Measurements from ENCODE around the gene CD300H.

GRCh38 chr17:74544991-74545842 lies 22.1 kb downstream of the CD300H start:
- no peak for TF ChIP-seq TCF4 (CRISPR knock-in tag; IDR thresholded peaks at IDR 0.05; ENCODE audit: borderline replicate concordance)
- TF ChIP-seq ESRRG (CRISPR knock-in tag; IDR thresholded peaks at IDR 0.05) = no peak
